HG03095 (cell line): ENCODE results near the gene RHEX.
"Not testable (repeated sequence)": the region's sequence is repeated elsewhere in the genome, so short reads cannot be mapped to it uniquely, and the experiment has no call there.

ENCODE experiments used
- ATAC-seq: cut with Tn5 transposase; IDR thresholded peaks from one replicate; pipeline ENCODE4 v1.9.1; 2021; ENCODE audit warnings: moderate library complexity; ENCODE audit not compliant: unreplicated experiment

Gene RHEX

GRCh38 chr1:206058289-206058926 is 5.4 kb downstream of the RHEX start:
- not testable (repeated sequence) for ATAC-seq

GRCh38 chr1:206058927-206059292 is 5.9 kb downstream of the RHEX start:
- ATAC-seq: no peak

GRCh38 chr1:206059355-206059915 is 6.5 kb downstream of the RHEX start:
- no peak for ATAC-seq

GRCh38 chr1:206060844-206061243 is 7.9 kb downstream of the RHEX start:
- ATAC-seq: no peak

- ATAC-seq: no peak
Observed at GRCh38 chr1:206062464-206062863, 9.5 kb downstream of the RHEX start.

GRCh38 chr1:206064001-206064400 is 11.0 kb downstream of the RHEX start:
- not testable (repeated sequence) for ATAC-seq

- not testable (repeated sequence) for ATAC-seq
Observed at GRCh38 chr1:206064501-206064900, 11.5 kb downstream of the RHEX start.

- ATAC-seq: no peak
Observed at GRCh38 chr1:206065547-206066145, 12.7 kb downstream of the RHEX start.

GRCh38 chr1:206066479-206067171 is 13.7 kb downstream of the RHEX start:
- ATAC-seq: peak; percentile 92

- ATAC-seq: no peak
Observed at GRCh38 chr1:206067486-206068227, 14.7 kb downstream of the RHEX start.

- no peak for ATAC-seq
Observed at GRCh38 chr1:206068314-206068713, 15.3 kb downstream of the RHEX start.

- ATAC-seq: no peak
Observed at GRCh38 chr1:206070627-206071304, 17.8 kb downstream of the RHEX start.

- ATAC-seq: no peak
Observed at GRCh38 chr1:206074839-206075238, 21.9 kb downstream of the RHEX start.

GRCh38 chr1:206075786-206076755 is 23.1 kb downstream of the RHEX start:
- no peak for ATAC-seq

GRCh38 chr1:206079135-206079534 is 26.2 kb downstream of the RHEX start:
- ATAC-seq: no peak

- no peak for ATAC-seq
Observed at GRCh38 chr1:206080026-206080820, 27.2 kb downstream of the RHEX start.

- ATAC-seq: no peak
Observed at GRCh38 chr1:206081856-206082255, 28.9 kb downstream of the RHEX start.

- no peak for ATAC-seq
Observed at GRCh38 chr1:206082831-206083695, 30.1 kb downstream of the RHEX start.
